Stomach (tissue), 9 donors: Measurements from ENCODE around the gene ROBO1. TPM values are rescaled to one million over a fixed set of nuclear protein-coding genes. Genes with fewer than 3 reads are reported as not detected.

ENCODE experiments used
- DNase-seq, 2 donors: peaks; one replicate each; pipeline versions ENCODE4 v3.0.0 to v3.0.0-alpha.2; 2013 to 2019
- H3K27ac ChIP-seq, 5 donors: fragments of 200-600 bp in 4 of 5; sonication (generic) in 4 of 5; one replicate each; pipeline ENCODE4 v1.5.1; 2013 to 2019; ENCODE audit warnings: mild to moderate bottlenecking in 1 of 5, moderate library complexity in 1 of 5
- H3K27me3 ChIP-seq, 3 donors: fragments of 200-600 bp; sonication (generic); one replicate each; pipeline ENCODE4 v1.5.1; 2017 to 2019; ENCODE audit warnings: mixed run types in 1 of 3
- H3K36me3 ChIP-seq, 4 donors: fragments of 200-600 bp; sonication (generic); 1 replicate in 3 of 4; 2 replicates in 1 of 4; pipeline ENCODE4 v1.5.1; 2016 to 2019
- H3K4me1 ChIP-seq, 4 donors: fragments of 200-600 bp; sonication (generic); one replicate each; pipeline ENCODE4 v1.5.1; 2016 to 2019
- H3K4me3 ChIP-seq, 4 donors: fragments of 200-600 bp; sonication (generic) in 3 of 4; one replicate each; pipeline ENCODE4 v1.5.1; 2016 to 2019; ENCODE audit warnings: mild to moderate bottlenecking in 1 of 4
- H3K9me3 ChIP-seq, 4 donors: fragments of 200-600 bp; sonication (generic); one replicate each; pipeline ENCODE4 v1.5.1; 2016 to 2019
- CTCF ChIP-seq, 7 experiments: fragments of 450-650 bp in 4 of 7; fragments of 200-600 bp in 3 of 7; sonication (generic) in 3 of 7; IDR thresholded peaks; one replicate each; pipeline ENCODE4 v1.5.1; 2016 to 2019; ENCODE audit warnings: antibody characterized with exemption in 7 of 7, control low read depth in 2 of 7, mild to moderate bottlenecking in 1 of 7
- EP300 ChIP-seq: sonication (generic); formaldehyde crosslinking; IDR thresholded peaks from one replicate; pipeline ENCODE4 v1.6.1; 2017; ENCODE audit warnings: antibody characterized with exemption
- POLR2A ChIP-seq, 4 donors: fragments of 450-650 bp; IDR thresholded peaks; one replicate each; pipeline ENCODE4 v1.6.1; 2016; ENCODE audit warnings: antibody characterized with exemption in 4 of 4, control low read depth in 2 of 4, mild to moderate bottlenecking in 1 of 4, moderate library complexity in 1 of 4
- POLR2AphosphoS5 ChIP-seq, 3 donors: sonication (generic); formaldehyde crosslinking; IDR thresholded peaks; one replicate each; pipeline ENCODE4 v1.6.1; 2016; ENCODE audit warnings: antibody characterized with exemption in 3 of 3
- WGBS, 5 donors: extraction: QIAGEN DNeasy Blood & Tissue Kit in 3 of 5; methylation state at CpG; one replicate each; pipeline versions ENCODE4 v1.1.5 to v1.1.7; 2013 to 2018; 5-methylcytosine and 5-hydroxymethylcytosine counted together
- intact Hi-C: fragments of 100-400 bp; cut with DNase I; formaldehyde crosslinking; loops from one replicate; pipeline ENCODE4 v1.15.1; 2023; ENCODE audit warnings: low total_unique reads
- polyA plus RNA-seq, 3 donors: library from polyadenylated mRNA; stranded (reverse); fragments of 200-250 nt; gene quantifications; one replicate each; pipeline ENCODE4 v1.2.3, GENCODE V29; 2013
- total RNA-seq, 5 donors: library from RNA; depleted of rRNA; stranded (reverse); fragments of >200 nt; gene quantifications; one replicate each; pipeline versions ENCODE4 v1.1.0 to v1.2.3, GENCODE V29; 2014 to 2016
- donor health status: healthy with polysubstance abuse.
- donor health status: Bipolar disorder and iron deficiency.
- donor health status: healthy.

Gene ROBO1
- total and polyA plus RNA-seq, 8 donors, result 2.0 to 174 (median 4.5) TPM

GRCh38 chr3:79467721-79468120 lies 300.1 kb downstream of the ROBO1 start:
- Histone ChIP-seq H3K36me3 (no peaks in the 10 kb centered on the region), H3K9me3 (no peaks in the 10 kb centered on the region), H3K27me3 (no peaks in the 10 kb centered on the region), H3K4me3 (no peak overlapping the region), H3K4me1 (no peaks in the 10 kb centered on the region), H3K27ac (no peak overlapping the region)
- intact Hi-C loops, result no loop called here
- TF ChIP-seq CTCF (IDR thresholded peaks at IDR 0.05) (no peak), POLR2AphosphoS5 (IDR thresholded peaks at IDR 0.05) (no peak), EP300 (no peak), POLR2A (IDR thresholded peaks at IDR 0.05) (no peak)
- DNase-seq, result no peak
- WGBS, 5 donors, result 66 to 82% (median 69%) methylated on average over 3 of the region's 3 CpGs

GRCh38 chr3:79461129-79461792 lies 306.5 kb downstream of the ROBO1 start:
- 76 to 95% (median 90%) methylated on average over 1 of the region's 1 CpG for WGBS, 5 donors
- TF ChIP-seq CTCF (IDR thresholded peaks at IDR 0.05), result no peak
- TF ChIP-seq EP300, result no peak
- no peak for TF ChIP-seq POLR2A (IDR thresholded peaks at IDR 0.05)
- no peak for TF ChIP-seq POLR2AphosphoS5 (IDR thresholded peaks at IDR 0.05)
- H3K36me3 ChIP-seq, result no peaks in the 10 kb centered on the region
- no peak for DNase-seq
- no peaks in the 10 kb centered on the region for H3K4me1 ChIP-seq
- H3K9me3 ChIP-seq, result no peaks in the 10 kb centered on the region
- no peak overlapping the region for H3K4me3 ChIP-seq
- H3K27me3 ChIP-seq, result no peaks in the 10 kb centered on the region
- no peak overlapping the region for H3K27ac ChIP-seq
- intact Hi-C loops, result no loop called here

- DNase-seq, result no peak
- WGBS, 5 donors, result 49 to 64% (median 57%) methylated on average over 2 of the region's 2 CpGs
Measured at GRCh38 chr3:79453600-79453999, 314.2 kb downstream of the ROBO1 start.

GRCh38 chr3:79436387-79436786 lies 331.4 kb downstream of the ROBO1 start:
- no peaks in the 10 kb centered on the region for H3K27me3 ChIP-seq
- intact Hi-C loops, result no loop called here
- H3K4me1 ChIP-seq, result no peaks in the 10 kb centered on the region
- TF ChIP-seq POLR2AphosphoS5 (IDR thresholded peaks at IDR 0.05) (no peak), CTCF (IDR thresholded peaks at IDR 0.05) (no peak), POLR2A (IDR thresholded peaks at IDR 0.05) (no peak), EP300 (no peak)
- H3K36me3 ChIP-seq, result no peaks in the 10 kb centered on the region
- no peak overlapping the region for H3K27ac ChIP-seq
- WGBS, 5 donors, result 87 to 94% (median 90%) methylated on average over 1 of the region's 1 CpG
- no peak overlapping the region for H3K4me3 ChIP-seq
- no peak for DNase-seq
- H3K9me3 ChIP-seq, result no peaks in the 10 kb centered on the region

More at GRCh38 chr3:79453600-79453999, 314.2 kb downstream of the ROBO1 start:
- no peak overlapping the region for H3K27ac ChIP-seq
- no peaks in the 10 kb centered on the region for H3K9me3 ChIP-seq
- no peaks in the 10 kb centered on the region for H3K4me1 ChIP-seq
- H3K27me3 ChIP-seq, result no peaks in the 10 kb centered on the region
- TF ChIP-seq POLR2AphosphoS5 (IDR thresholded peaks at IDR 0.05) (no peak), CTCF (IDR thresholded peaks at IDR 0.05) (no peak), EP300 (no peak), POLR2A (IDR thresholded peaks at IDR 0.05) (no peak)
- intact Hi-C loops, result no loop called here
- no peak overlapping the region for H3K4me3 ChIP-seq
- no peaks in the 10 kb centered on the region for H3K36me3 ChIP-seq
